Myocyte (in vitro differentiated cells): ENCODE data around the gene KCNJ6. TPM values are rescaled to one million over a fixed set of nuclear protein-coding genes. Genes with fewer than 3 reads are reported as not detected.
"Not testable (repeated sequence)": the region's sequence is repeated elsewhere in the genome, so short reads cannot be mapped to it uniquely, and the experiment has no call there.

Experiments used
- DNase-seq: peaks from one replicate; pipeline ENCODE4 v3.0.0-alpha.2; 2012; ENCODE audit warnings: low read depth
- total RNA-seq: library from RNA; depleted of rRNA; stranded (reverse); fragments of >200 nt; gene quantifications from 2 replicates; pipeline ENCODE4 v1.2.3, GENCODE V29; 2014

Gene KCNJ6
- total RNA-seq, 1 donor from 2014 or later, result 18.3 TPM

GRCh38 chr21:37742532-37742931, 173.7 kb downstream of the KCNJ6 start:
- DNase-seq, result peak; percentile 81

GRCh38 chr21:37742115-37742514, 174.1 kb downstream of the KCNJ6 start:
- DNase-seq, result peak; percentile 77

- peak; percentile 59 for DNase-seq
Measured at GRCh38 chr21:37737996-37738395, 178.3 kb downstream of the KCNJ6 start.

- DNase-seq, result peak; percentile 91
Measured at GRCh38 chr21:37737507-37737906, 178.8 kb downstream of the KCNJ6 start.

GRCh38 chr21:37734846-37735245, 181.4 kb downstream of the KCNJ6 start:
- no peak for DNase-seq

GRCh38 chr21:37732927-37733326, 183.3 kb downstream of the KCNJ6 start:
- DNase-seq, result no peak

GRCh38 chr21:37724201-37724600, 192.1 kb downstream of the KCNJ6 start:
- no peak for DNase-seq

- no peak for DNase-seq
Measured at GRCh38 chr21:37717534-37717933, 198.7 kb downstream of the KCNJ6 start.

- not testable (repeated sequence) for DNase-seq
Measured at GRCh38 chr21:37712569-37712934, 203.7 kb downstream of the KCNJ6 start.

GRCh38 chr21:37711836-37712568, 204.3 kb downstream of the KCNJ6 start:
- DNase-seq, result peak; percentile 91

- DNase-seq, result peak; percentile 28
Measured at GRCh38 chr21:37711286-37711829, 204.9 kb downstream of the KCNJ6 start.

- DNase-seq, result peak; percentile 62
Measured at GRCh38 chr21:37710546-37711285, 205.5 kb downstream of the KCNJ6 start.

- no peak for DNase-seq
Measured at GRCh38 chr21:37704751-37705150, 211.5 kb downstream of the KCNJ6 start.

- no peak for DNase-seq
Measured at GRCh38 chr21:37702241-37702640, 214.0 kb downstream of the KCNJ6 start.

- peak; percentile 84 for DNase-seq
Measured at GRCh38 chr21:37700641-37701202, 215.5 kb downstream of the KCNJ6 start.

- DNase-seq, result no peak
Measured at GRCh38 chr21:37699024-37699775, 217.1 kb downstream of the KCNJ6 start.

GRCh38 chr21:37696936-37697335, 219.3 kb downstream of the KCNJ6 start:
- peak; percentile 98 for DNase-seq

GRCh38 chr21:37695111-37695510, 221.1 kb downstream of the KCNJ6 start:
- DNase-seq, result peak; percentile 77

GRCh38 chr21:37688952-37689659, 227.2 kb downstream of the KCNJ6 start:
- no peak for DNase-seq

GRCh38 chr21:37686991-37687810, 229.1 kb downstream of the KCNJ6 start:
- no peak for DNase-seq
